GM19193 (cell line): ENCODE results near the gene CCDC137.

Source experiments
- POLR2A ChIP-seq: IDR thresholded peaks from 4 replicates; pipeline ENCODE4 v1.6.1; 2011; ENCODE audit not compliant: insufficient read depth, insufficient read length; ENCODE audit errors: extremely low read depth

The CCDC137 gene

GRCh38 chr17:81646869-81647600, 19.5 kb upstream of the CCDC137 start:
- TF ChIP-seq POLR2A, result no peak

GRCh38 chr17:81647640-81648012, 18.9 kb upstream of the CCDC137 start:
- TF ChIP-seq POLR2A, result no peak

GRCh38 chr17:81648013-81648706, 18.4 kb upstream of the CCDC137 start:
- no peak for TF ChIP-seq POLR2A

GRCh38 chr17:81648707-81649085, 17.8 kb upstream of the CCDC137 start:
- no peak for TF ChIP-seq POLR2A

- TF ChIP-seq POLR2A, result no peak
Observed at GRCh38 chr17:81650951-81651350, 15.6 kb upstream of the CCDC137 start.

GRCh38 chr17:81651692-81652091, 14.8 kb upstream of the CCDC137 start:
- no peak for TF ChIP-seq POLR2A

GRCh38 chr17:81652906-81653771, 13.4 kb upstream of the CCDC137 start:
- no peak for TF ChIP-seq POLR2A

- no peak for TF ChIP-seq POLR2A
Observed at GRCh38 chr17:81655378-81656117, 11.0 kb upstream of the CCDC137 start.

GRCh38 chr17:81656118-81656743, 10.3 kb upstream of the CCDC137 start, which contains the start of gene PDE6G:
TSS of gene PDE6G (minus strand) at chr17:81656542. CDS start at chr17:81653305, 3,237 bp downstream.
- no peak for TF ChIP-seq POLR2A

GRCh38 chr17:81656835-81657234, 9.7 kb upstream of the CCDC137 start:
- no peak for TF ChIP-seq POLR2A

GRCh38 chr17:81659038-81659437, 7.5 kb upstream of the CCDC137 start:
- no peak for TF ChIP-seq POLR2A

GRCh38 chr17:81660441-81660840, 6.1 kb upstream of the CCDC137 start:
- no peak for TF ChIP-seq POLR2A

GRCh38 chr17:81662002-81662401, 4.5 kb upstream of the CCDC137 start:
- no peak for TF ChIP-seq POLR2A

- TF ChIP-seq POLR2A, result no peak
Observed at GRCh38 chr17:81664051-81664470, 2.5 kb upstream of the CCDC137 start.
